ENCODE results near the gene CACNG5.

Gene CACNG5

GRCh38 chr17:66930933-66931332, 96.0 kb downstream of the CACNG5 start (continued):
- TF ChIP-seq TSHZ1 (tag by site-specific recombination; IDR thresholded peaks at IDR 0.05; ENCODE audit: borderline replicate concordance) (no peak), OVOL3 (tag by site-specific recombination; IDR thresholded peaks at IDR 0.05) (no peak), ZNF544 (tag by site-specific recombination; IDR thresholded peaks at IDR 0.05) (no peak), ZNF549 (tag by site-specific recombination; IDR thresholded peaks at IDR 0.05) (no peak)

GRCh38 chr17:66932311-66932710, 97.4 kb downstream of the CACNG5 start:
- Histone ChIP-seq H3K4me1 (ENCODE audit: control insufficient read depth, insufficient read depth, low read length) (no peaks in the 10 kb centered on the region), H3K9me3 (ENCODE audit: control insufficient read depth, insufficient read depth, low read depth, low read length) (no peaks in the 10 kb centered on the region), H3K36me3 (ENCODE audit: control insufficient read depth in 2 of 2, insufficient read depth in 1 of 2, low read length in 2 of 2) (no peaks in the 10 kb centered on the region), H3K4me3 (ENCODE audit: low read depth, low read length) (no peak overlapping the region), H3K27ac (ENCODE audit: extremely low read depth, low read depth, low read length) (no peak overlapping the region)
- TF ChIP-seq BCL6B (tag by site-specific recombination; IDR thresholded peaks at IDR 0.05) (no peak), GLIS1 (tag by site-specific recombination; IDR thresholded peaks at IDR 0.05) (no peak), ZNF660 (tag by site-specific recombination; IDR thresholded peaks at IDR 0.05) (no peak), ZNF488 (tag by site-specific recombination; IDR thresholded peaks at IDR 0.05) (no peak), KLF1 (tag by site-specific recombination; IDR thresholded peaks at IDR 0.05) (no peak), ZNF302 (tag by site-specific recombination; IDR thresholded peaks at IDR 0.05; ENCODE audit: low read depth) (no peak)
- ChIA-PET POLR2A (no interaction called here), CTCF (no interaction called here)

GRCh38 chr17:66934040-66934439, 99.1 kb downstream of the CACNG5 start:
- Histone ChIP-seq H3K9me3 (ENCODE audit: control insufficient read depth, insufficient read depth, low read depth, low read length) (no peaks in the 10 kb centered on the region), H3K27ac (ENCODE audit: extremely low read depth, low read depth, low read length) (no peak overlapping the region), H3K4me3 (ENCODE audit: low read depth, low read length) (no peak overlapping the region), H3K4me1 (ENCODE audit: control insufficient read depth, insufficient read depth, low read length) (no peaks in the 10 kb centered on the region), H3K36me3 (ENCODE audit: control insufficient read depth in 2 of 2, insufficient read depth in 1 of 2, low read length in 2 of 2) (no peaks in the 10 kb centered on the region)
- ChIA-PET POLR2A (no interaction called here), CTCF (no interaction called here)
- TF ChIP-seq ZNF2 (tag by site-specific recombination; IDR thresholded peaks at IDR 0.05): no peak
